G401 (cell line): Measurements from ENCODE around the gene CEP89. TPM values are rescaled to one million over a fixed set of nuclear protein-coding genes. Genes with fewer than 3 reads are reported as not detected.
"Not testable (repeated sequence)": the region's sequence is repeated elsewhere in the genome, so short reads cannot be mapped to it uniquely, and the experiment has no call there.

ENCODE experiments used
- DNase-seq: peaks from one replicate; pipeline ENCODE4 v3.0.0-alpha.2; 2015; ENCODE audit warnings: low spot score
- in situ Hi-C: cut with HindIII; loops from 2 replicates; pipeline ENCODE4 v1.10.0; 2016; ENCODE audit warnings: low sequenced_read_pairs, mixed read lengths
- total RNA-seq: library from RNA; depleted of rRNA; stranded (reverse); fragments of >200 nt; shearing (Covaris generic); gene quantifications from 2 replicates; pipeline ENCODE4 v1.2.3, GENCODE V29; 2014

Gene CEP89
- total RNA-seq, 1 experiment from 2014 or later: 22.4 TPM

DNA sequence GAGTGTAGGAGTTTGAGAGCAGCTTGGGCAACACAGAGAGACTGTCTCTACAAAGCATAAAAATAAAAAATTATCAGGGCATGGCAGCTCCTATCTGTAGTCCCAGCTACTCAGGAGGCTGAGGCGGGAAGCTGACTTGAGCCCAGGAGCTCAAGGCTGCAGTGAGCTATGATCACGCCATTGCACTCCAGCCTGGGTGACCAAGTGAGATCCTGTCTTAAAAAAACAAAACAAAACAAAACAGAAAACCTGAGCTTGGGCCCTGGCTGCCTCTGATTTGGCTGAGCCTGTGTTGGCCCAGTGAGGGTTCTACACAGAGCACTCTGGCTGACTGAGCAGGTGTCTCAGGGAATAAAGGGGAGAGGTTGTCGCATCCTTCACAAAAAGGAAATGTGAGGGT, 110.2 kb downstream of the CEP89 start:
- in situ Hi-C loops: no loop called here
- DNase-seq: no peak

GRCh38 chr19:32859591-32859990, 112.2 kb downstream of the CEP89 start:
- DNase-seq: no peak
- in situ Hi-C loops: no loop called here

GRCh38 chr19:32858559-32858958, 113.2 kb downstream of the CEP89 start:
- no peak for DNase-seq
- in situ Hi-C loops: no loop called here

DNA sequence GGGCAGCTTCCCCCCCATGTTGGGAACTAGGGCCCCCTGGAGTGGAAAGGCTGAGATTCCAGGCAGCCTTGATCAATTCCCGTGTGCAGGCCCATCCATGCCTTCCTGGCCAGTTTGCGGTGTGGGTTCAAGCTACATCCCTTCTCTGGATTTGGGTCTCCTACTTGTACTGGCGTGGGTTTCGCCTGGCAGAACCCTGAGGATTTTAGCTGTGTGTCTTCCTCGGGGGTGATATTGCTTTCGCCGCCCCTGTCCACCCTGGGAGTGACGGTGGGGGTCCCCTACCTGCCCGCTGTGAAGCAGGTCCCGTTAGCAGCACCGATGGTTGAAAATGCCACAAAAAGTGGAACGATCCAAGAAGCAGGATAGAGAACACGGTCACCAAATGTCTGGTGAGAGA, 113.6 kb downstream of the CEP89 start:
- no peak for DNase-seq
- in situ Hi-C loops: no loop called here

DNA sequence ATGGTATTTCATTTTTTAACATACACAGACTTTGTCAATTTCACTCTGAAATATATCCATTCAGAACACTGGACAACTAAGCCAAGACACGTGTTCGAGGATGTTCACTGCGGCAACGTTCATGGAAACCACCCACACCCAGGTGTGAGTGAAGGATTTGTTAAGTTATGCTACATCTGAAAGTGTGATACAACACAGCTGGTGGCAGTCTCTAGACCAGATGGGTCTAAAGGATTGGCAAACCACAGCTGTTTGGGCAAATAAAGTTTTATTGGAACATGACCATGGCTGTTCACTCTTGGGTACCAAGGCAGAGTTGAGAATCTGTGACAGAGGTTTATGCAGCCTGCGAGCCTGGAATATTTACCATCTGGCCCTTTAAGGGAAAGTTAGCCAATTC, 114.2 kb downstream of the CEP89 start:
- in situ Hi-C loops: no loop called here
- DNase-seq: no peak

GRCh38 chr19:32856818-32857217, 114.9 kb downstream of the CEP89 start:
- in situ Hi-C loops, DNase-seq: not testable (repeated sequence)

- in situ Hi-C loops: no loop called here
- no peak for DNase-seq
Observed at GRCh38 chr19:32852216-32852615, 119.5 kb downstream of the CEP89 start.

DNA sequence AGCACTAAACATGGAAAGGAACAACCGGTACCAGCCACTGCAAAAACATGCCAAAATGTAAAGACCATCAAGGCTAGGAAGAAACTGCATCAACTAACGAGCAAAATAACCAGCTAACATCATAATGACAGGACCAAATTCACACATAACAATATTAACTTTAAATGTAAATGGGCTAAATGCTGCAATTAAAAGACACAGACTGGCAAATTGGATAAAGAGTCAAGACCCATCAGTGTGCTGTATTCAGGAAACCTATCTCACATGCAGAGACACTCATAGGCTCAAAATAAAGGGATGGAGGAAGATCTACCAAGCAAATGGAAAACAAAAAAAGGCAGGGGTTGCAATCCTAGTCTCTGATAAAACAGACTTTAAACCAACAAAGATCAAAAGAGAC, 123.7 kb downstream of the CEP89 start:
- in situ Hi-C loops, DNase-seq: not testable (repeated sequence)

GRCh38 chr19:32843716-32844245, 128.0 kb downstream of the CEP89 start:
- no peak for DNase-seq
- in situ Hi-C loops: no loop called here

GRCh38 chr19:32842061-32842460, 129.7 kb downstream of the CEP89 start:
- DNase-seq: no peak
- in situ Hi-C loops: no loop called here

GRCh38 chr19:32837531-32837930, 134.2 kb downstream of the CEP89 start:
- in situ Hi-C loops: no loop called here
- no peak for DNase-seq

- in situ Hi-C loops: not testable (repeated sequence)
Observed at GRCh38 chr19:32833388-32833787, 138.4 kb downstream of the CEP89 start.

DNA sequence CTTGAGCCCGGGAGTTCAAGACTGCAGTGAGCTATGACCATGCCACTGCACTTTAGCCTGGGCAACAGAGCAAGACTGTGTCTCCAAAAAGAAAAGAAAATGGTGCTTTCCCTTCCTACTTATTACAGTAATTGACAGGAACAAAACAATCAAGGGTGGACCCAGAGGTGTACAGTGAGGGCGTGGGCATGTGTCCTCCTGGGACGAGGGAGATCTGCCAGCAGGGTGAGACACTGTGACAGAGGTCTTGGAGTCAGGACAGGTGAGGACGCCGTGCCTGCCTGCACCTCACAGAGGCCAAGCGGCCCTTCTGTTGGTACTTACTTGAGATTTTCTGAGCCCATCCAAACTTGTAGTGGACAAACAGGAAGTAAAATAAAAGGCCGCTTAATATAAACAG, 138.9 kb downstream of the CEP89 start:
- in situ Hi-C loops: not testable (repeated sequence)

More at GRCh38 chr19:32833388-32833787, 138.4 kb downstream of the CEP89 start:
- DNase-seq: not testable (repeated sequence)

DNA sequence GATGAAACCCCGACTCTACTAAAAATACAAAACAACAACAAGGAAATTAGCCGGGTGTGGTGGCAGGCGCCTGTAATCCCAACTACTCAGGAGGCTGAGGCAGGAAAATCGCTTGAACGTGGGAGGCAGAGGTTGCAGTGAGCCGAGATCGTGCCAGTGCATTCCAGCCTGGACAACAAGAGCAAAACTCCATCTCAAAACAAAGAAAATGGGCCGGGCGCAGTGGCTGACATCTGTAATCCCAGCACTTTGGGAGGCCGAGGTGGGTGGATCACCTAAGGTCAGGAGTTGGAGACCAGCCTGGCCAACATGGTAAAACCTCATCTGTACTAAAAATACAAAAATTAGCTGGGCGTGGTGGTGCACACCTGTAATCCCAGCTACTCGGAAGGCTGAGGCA, 139.7 kb downstream of the CEP89 start:
- DNase-seq, in situ Hi-C loops: not testable (repeated sequence)

More for the DNA sequence above, 138.9 kb downstream of the CEP89 start:
- DNase-seq: not testable (repeated sequence)

DNA sequence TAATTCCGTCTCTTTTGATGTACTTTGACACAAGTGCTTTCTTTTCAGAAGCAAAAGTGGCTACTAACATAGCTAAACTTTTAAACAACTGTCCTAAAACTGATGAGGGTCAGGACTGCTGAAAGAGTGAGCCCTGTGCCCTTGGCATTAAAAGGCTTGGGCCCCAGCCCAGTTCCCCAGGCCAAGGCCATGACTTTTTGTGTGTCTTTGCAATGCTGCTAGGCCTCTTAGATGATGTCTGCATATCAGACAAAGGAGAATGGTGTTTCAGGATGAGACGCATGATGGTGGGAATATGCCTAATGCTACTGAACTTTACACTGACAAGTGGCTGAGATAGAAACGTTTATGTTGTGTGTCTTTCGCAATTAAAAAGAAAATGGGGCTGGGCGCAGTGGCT, 140.1 kb downstream of the CEP89 start:
- no peak for DNase-seq
- in situ Hi-C loops: no loop called here

- no peak for DNase-seq
- in situ Hi-C loops: no loop called here
Observed at GRCh38 chr19:32830231-32831014, 141.3 kb downstream of the CEP89 start.

- in situ Hi-C loops: no loop called here
- DNase-seq: no peak
Observed at GRCh38 chr19:32829345-32829896, 142.3 kb downstream of the CEP89 start.

GRCh38 chr19:32828643-32829344, 143.0 kb downstream of the CEP89 start:
- in situ Hi-C loops: no loop called here
- no peak for DNase-seq

GRCh38 chr19:32828139-32828538, 143.6 kb downstream of the CEP89 start:
- in situ Hi-C loops: no loop called here
- DNase-seq: no peak
